ENCODE results near the gene SPRYD4. TPM values are rescaled to one million over a fixed set of nuclear protein-coding genes. Genes with fewer than 3 reads are reported as not detected.

The SPRYD4 gene
- total and polyA plus RNA-seq, 2 of the 4 experiments (the other 2 are of a cell fraction): 1.7 to 1.8 TPM

DNA sequence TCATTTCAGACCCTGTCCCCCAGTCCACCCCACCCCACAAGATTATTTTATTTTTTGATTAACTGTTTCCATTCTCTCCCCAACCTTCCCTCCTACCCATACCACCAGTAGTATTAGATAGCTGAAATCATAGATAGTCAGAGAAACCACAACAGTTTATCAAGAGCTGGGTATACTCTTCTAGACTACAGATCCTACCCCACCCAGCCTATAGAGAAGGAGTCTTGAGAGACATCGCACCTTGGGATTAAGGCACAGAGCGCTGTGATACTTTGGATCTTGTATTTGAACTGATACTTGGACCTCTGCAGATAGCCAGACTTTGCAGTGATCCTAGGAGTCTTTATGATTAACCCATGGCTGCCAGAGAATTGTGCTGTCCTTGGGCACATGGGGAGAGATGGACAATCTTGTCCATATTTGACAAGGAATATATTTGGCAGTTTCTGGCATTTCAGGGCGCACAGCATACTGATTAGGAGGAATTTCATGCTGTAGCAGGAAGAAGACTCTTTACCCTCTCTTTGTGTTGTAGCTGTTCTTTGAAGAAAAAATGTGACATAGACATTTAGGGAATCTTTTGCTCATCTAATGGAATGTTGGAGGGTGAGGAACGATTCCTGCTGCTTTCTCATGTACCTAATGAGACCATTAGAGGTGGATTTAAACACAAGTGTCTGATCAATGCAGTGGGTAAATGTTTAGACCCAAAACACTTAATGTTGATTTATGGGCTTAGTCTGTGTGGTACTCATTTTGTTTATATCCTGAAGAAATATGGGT lies 54.2 kb downstream of the SPRYD4 start (continued):
- TF ChIP-seq RFX5 (IDR thresholded peaks at IDR 0.05; ENCODE audit: low read depth, low read length): no peak
- no peak for TF ChIP-seq FOS (IDR thresholded peaks at IDR 0.05; ENCODE audit: low read depth, low read length)

DNA sequence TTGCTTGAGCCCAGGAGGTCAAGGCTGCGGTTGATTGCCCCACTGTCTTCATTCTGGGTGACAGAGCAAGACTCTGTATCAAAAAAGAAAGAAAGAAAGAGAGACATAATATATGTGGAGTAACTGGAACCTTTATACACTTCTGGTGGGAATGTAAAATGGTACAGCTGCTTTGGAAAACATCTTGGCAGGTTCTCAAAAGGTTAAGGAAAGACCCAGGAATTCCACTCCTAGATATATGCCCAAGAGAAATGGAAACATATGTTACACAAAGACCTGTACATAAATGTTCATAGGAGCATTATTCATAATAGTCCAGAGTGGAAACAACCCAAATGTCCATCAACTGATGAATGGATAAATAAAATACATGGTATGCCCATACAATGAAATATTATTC lies 60.5 kb downstream of the SPRYD4 start:
- Histone ChIP-seq H2BK120ac (ENCODE audit: low read depth, low read length) (no peak overlapping the region; the same call in 1 of the 2 replicates), H4K8ac (ENCODE audit: low read depth in 2 of 2, low read length in 2 of 2) (peak overlapping the region in 1 of 2 experiments; percentile 27; a peak in 1 of 4 replicates), H3K27ac (ENCODE audit: insufficient read depth, low read length) (peak overlapping the region; percentile 81; the same call in 1 of the 2 replicates), H2AK9ac (replicated peaks; ENCODE audit: low read depth, low read length, poor library complexity) (no peak overlapping the region), H3K14ac (replicated peaks; ENCODE audit: low read depth, low read length) (no peak overlapping the region; the same call in 1 of the 2 replicates), H3K9ac (ENCODE audit: low read depth, low read length) (no peak overlapping the region; the same call in 1 of the 2 replicates), H2AFZ (replicated peaks; ENCODE audit: low read length, poor library complexity) (no peak overlapping the region), H4K91ac (ENCODE audit: insufficient read depth, low read depth, low read length) (no peak overlapping the region), H3K79me1 (ENCODE audit: low read depth in 1 of 2, low read length in 2 of 2) (peaks cover 0 to 42% of the 10 kb centered on the region in 2 experiments; a peak in 2 of 4 replicates), H4K5ac (ENCODE audit: low read depth, low read length) (peak overlapping the region; percentile 73; the same call in 1 of the 2 replicates), H3K27me3 (ENCODE audit: control insufficient read depth, insufficient read depth, low read length) (no peaks in the 10 kb centered on the region), H2BK20ac (ENCODE audit: low read depth, low read length) (peak overlapping the region; percentile 40; the same call in 1 of the 2 replicates), H3K18ac (ENCODE audit: low read depth, low read length) (peak overlapping the region; percentile 54; the same call in 1 of the 2 replicates), H2BK15ac (ENCODE audit: low read depth, low read length) (peak overlapping the region; percentile 51; the same call in 1 of the 3 replicates), H2AK5ac (ENCODE audit: low read depth, low read length) (peak overlapping the region; percentile 64; the same call in 1 of the 2 replicates), H3K9me3 (ENCODE audit: control insufficient read depth, insufficient read depth, low read length) (no peaks in the 10 kb centered on the region), H3K23ac (ENCODE audit: low read depth, low read length) (no peak overlapping the region; the same call in 1 of the 2 replicates), H4K20me1 (ENCODE audit: insufficient read depth, low read length) (peaks cover 23% of the 10 kb centered on the region), H3K4me2 (ENCODE audit: low read depth, low read length) (peak overlapping the region; percentile 65; the same call in 1 of the 2 replicates), H3K4me1 (ENCODE audit: control insufficient read depth, insufficient read depth, low read length) (peaks cover 16% of the 10 kb centered on the region), H3K9me1 (ENCODE audit: insufficient read depth, low read length) (peaks cover 13% of the 10 kb centered on the region), H2BK5ac (ENCODE audit: low read depth, low read length, poor library complexity, severe bottlenecking) (peak overlapping the region; percentile 100), H3K4me3 (ENCODE audit: insufficient read depth, low read depth, low read length) (no peak overlapping the region), H3K36me3 (ENCODE audit: control insufficient read depth, insufficient read depth, low read length) (peaks cover 9% of the 10 kb centered on the region), H3K56ac (ENCODE audit: extremely low read depth, insufficient read depth, low read length) (no peak overlapping the region), H3K4ac (ENCODE audit: low read depth, low read length) (peak overlapping the region; percentile 67)
- no TSS peak for BruUV-seq (replicated peaks)
- CTCF ChIA-PET: no interaction called here
- POLR2A ChIA-PET (ENCODE audit: unreplicated experiment): no interaction called here
- DNase-seq (peak; percentile 55), ATAC-seq (ENCODE audit: low read depth) (peak; percentile 5; the same call in 1 of the 2 replicates)
- in situ Hi-C loops (cut with MboI; ENCODE audit: low sequenced_read_pairs): no loop called here
- dilution Hi-C loops (cut with HindIII; ENCODE audit: low sequenced_read_pairs, unreplicated experiment): no loop called here
- intact Hi-C loops (cut with micrococcal nuclease): no loop called here
- 100% methylated on average over 1 of the region's 1 CpG; no CpG with 5 or more reads in 1 of the 2 experiments for WGBS, 2 experiments (ENCODE audit: extremely low coverage in 2 of 2, insufficient read length in 1 of 2)
- TF ChIP-seq MAFK (IDR thresholded peaks at IDR 0.05; ENCODE audit: low read depth, low read length) (no peak), FOS (IDR thresholded peaks at IDR 0.05; ENCODE audit: low read depth, low read length) (no peak), POLR2A (IDR thresholded peaks at IDR 0.05; ENCODE audit: low read depth, low read length) (no peak), SMC3 (IDR thresholded peaks at IDR 0.05; ENCODE audit: low read depth, low read length) (no peak), RCOR1 (IDR thresholded peaks at IDR 0.05; ENCODE audit: insufficient replicate concordance, low read length) (no peak), NFE2L2 (IDR thresholded peaks at IDR 0.05; ENCODE audit: low read depth, low read length) (no peak), RAD21 (IDR thresholded peaks at IDR 0.05; ENCODE audit: low read length) (no peak), CEBPB (IDR thresholded peaks at IDR 0.05; ENCODE audit: low read depth, low read length) (no peak)
- TF ChIP-seq, protein P1, sequence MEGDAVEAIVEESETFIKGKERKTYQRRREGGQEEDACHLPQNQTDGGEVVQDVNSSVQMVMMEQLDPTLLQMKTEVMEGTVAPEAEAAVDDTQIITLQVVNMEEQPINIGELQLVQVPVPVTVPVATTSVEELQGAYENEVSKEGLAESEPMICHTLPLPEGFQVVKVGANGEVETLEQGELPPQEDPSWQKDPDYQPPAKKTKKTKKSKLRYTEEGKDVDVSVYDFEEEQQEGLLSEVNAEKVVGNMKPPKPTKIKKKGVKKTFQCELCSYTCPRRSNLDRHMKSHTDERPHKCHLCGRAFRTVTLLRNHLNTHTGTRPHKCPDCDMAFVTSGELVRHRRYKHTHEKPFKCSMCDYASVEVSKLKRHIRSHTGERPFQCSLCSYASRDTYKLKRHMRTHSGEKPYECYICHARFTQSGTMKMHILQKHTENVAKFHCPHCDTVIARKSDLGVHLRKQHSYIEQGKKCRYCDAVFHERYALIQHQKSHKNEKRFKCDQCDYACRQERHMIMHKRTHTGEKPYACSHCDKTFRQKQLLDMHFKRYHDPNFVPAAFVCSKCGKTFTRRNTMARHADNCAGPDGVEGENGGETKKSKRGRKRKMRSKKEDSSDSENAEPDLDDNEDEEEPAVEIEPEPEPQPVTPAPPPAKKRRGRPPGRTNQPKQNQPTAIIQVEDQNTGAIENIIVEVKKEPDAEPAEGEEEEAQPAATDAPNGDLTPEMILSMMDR (conservative IDR thresholded peaks at IDR 0.05; ENCODE audit: low read depth, low read length): no peak
- TF ChIP-seq, protein P2, sequence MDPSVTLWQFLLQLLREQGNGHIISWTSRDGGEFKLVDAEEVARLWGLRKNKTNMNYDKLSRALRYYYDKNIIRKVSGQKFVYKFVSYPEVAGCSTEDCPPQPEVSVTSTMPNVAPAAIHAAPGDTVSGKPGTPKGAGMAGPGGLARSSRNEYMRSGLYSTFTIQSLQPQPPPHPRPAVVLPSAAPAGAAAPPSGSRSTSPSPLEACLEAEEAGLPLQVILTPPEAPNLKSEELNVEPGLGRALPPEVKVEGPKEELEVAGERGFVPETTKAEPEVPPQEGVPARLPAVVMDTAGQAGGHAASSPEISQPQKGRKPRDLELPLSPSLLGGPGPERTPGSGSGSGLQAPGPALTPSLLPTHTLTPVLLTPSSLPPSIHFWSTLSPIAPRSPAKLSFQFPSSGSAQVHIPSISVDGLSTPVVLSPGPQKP (IDR thresholded peaks at IDR 0.05; ENCODE audit: borderline replicate concordance, low read depth, low read length): no peak
- TF ChIP-seq, protein P3, sequence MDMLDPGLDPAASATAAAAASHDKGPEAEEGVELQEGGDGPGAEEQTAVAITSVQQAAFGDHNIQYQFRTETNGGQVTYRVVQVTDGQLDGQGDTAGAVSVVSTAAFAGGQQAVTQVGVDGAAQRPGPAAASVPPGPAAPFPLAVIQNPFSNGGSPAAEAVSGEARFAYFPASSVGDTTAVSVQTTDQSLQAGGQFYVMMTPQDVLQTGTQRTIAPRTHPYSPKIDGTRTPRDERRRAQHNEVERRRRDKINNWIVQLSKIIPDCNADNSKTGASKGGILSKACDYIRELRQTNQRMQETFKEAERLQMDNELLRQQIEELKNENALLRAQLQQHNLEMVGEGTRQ (IDR thresholded peaks at IDR 0.05; ENCODE audit: low read depth, low read length): no peak
